Stimulated activated CD8-positive, alpha-beta memory T cell treated with anti-CD3 and anti-CD28 coated beads, Interleukin-12 subunit alpha, Interleukin-12 subunit beta, amount 100 ng/mL, for 24 hours (primary cell): ENCODE results near the gene CADPS.
"Not testable (repeated sequence)": the region's sequence is repeated elsewhere in the genome, so short reads cannot be mapped to it uniquely, and the experiment has no call there.

ENCODE experiments used
- DNase-seq: peaks from one replicate; pipeline ENCODE4 v3.0.0-alpha.2; 2020; ENCODE audit errors: extremely low read depth

Gene CADPS

GRCh38 chr3:62600033-62600432 is 275.2 kb downstream of the CADPS start:
- no peak for DNase-seq

DNA sequence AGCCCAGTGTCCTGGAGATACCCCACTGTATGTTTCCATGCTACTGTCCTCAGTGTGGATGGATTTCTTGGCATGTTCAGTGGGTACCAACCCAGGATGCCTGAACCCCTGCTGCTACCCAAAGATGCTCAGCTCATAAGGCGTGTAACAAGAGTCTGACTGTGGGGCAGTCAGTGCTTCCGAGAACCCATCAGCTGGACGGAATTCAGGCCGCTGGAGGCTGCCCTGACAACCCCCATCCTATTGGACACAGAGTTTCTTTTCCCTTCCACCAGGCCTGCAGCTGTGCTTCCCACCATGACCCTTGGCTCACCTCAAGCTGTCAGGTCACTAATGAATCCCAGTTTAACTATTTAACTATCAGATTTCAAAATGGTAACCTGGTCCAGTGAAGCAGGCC is 277.7 kb downstream of the CADPS start:
- DNase-seq = no peak

DNA sequence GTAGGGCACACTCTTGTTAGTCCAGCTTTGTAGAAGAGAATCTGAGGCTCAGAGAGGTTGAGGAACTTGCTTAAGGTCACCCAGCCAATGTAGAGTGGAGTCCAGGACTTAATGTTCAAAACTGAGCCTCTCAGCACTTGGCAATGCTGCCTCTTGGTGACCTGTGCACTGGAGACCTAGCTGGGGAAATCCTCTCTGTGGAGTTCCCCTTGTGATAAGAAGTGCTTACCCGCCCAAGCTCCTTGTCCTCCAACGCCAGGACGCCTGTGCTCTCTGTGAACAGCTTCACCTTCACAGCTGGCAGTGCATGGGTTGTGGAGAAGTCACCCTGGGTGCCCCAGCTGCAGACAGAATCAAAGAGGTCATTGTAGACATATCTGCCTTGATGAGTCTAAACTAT is 282.8 kb downstream of the CADPS start:
- DNase-seq = no peak

DNA sequence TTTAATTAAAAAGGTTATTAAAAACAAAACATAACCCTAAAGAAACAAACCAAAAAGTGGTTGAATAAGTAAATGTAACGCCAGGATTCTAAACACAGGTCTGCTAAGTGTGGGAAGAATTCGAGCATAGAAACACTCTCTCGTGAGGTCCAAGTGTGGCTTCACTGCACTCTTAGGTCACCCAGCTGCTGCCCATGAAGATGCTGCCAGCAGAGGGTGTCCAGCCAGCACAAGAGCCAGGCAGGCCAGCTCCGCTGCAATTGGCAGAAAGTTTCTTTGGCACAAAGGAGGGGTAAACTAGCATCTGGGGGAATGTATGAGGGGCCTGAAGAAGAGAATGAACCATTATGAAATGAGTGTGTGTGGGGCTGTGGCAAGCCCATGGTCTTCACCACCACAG is 286.1 kb downstream of the CADPS start:
- no peak for DNase-seq

DNA sequence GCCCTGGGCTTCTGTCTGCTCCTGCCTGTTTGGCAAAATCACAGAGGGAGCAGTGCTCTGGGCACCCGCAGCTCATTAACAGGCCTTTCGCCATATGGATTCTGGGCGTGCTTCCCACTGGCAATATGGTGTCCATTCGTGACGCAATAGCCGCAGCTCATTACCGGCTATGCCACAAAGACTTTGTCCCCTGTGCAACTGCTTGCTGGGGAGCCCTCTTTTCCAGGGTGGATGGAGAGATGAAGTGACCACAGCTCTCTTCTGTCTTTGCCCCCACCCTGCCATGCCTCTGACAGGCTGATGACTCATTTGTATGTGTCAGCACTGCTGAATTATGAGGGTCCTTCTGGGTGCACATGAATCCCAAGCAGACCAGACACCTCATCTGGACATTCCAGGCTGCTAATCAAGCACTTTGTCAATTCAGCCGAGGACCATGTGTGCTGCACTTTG is 287.6 kb downstream of the CADPS start:
- DNase-seq = no peak

DNA sequence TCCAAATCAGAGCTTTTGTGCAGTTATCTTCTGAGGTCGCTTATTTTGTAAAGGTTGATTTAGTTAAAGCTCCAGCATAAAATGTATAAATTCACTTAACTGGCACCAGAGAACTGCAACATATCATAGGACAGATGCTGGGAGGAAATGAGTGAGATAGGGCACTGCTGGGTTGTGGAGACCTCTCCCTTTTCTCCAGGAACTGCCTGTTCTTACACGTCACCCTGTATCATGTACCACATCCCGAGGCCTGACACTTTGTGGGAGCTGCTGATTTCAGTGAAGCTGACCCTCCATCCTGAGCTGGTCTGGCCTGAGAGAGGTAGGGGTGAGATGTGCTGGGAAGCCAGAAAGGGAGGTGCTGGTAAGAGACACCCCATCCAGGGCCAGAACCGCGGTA is 288.0 kb downstream of the CADPS start:
- no peak for DNase-seq

DNA sequence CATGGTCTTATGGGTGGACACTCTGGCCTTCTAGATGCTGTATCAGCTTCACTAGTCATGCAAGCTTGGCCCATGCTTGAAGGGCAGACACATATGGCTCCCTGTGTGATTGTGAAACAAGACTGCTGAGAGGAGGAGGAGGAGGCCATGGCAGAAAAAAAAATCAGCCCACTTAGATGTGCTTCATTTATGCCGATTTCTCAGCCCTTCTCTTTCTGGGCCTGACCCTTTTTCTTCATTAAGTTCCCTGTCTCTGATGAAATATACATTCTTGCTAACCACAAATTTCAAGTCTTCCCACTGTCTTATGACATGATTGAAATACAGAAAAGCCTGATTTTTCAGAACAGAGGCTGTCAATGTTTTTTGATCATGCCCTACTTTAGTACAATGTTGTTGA is 288.9 kb downstream of the CADPS start:
- no peak for DNase-seq

- no peak for DNase-seq
These were observed 289.4 kb downstream of the CADPS start for GRCh38 chr3:62585861-62586260.

GRCh38 chr3:62584636-62585035 is 290.6 kb downstream of the CADPS start:
- DNase-seq = no peak

- DNase-seq = no peak
These were observed 292.6 kb downstream of the CADPS start for GRCh38 chr3:62582495-62583172.

- not testable (repeated sequence) for DNase-seq
These were observed 294.7 kb downstream of the CADPS start for GRCh38 chr3:62580485-62580884.

DNA sequence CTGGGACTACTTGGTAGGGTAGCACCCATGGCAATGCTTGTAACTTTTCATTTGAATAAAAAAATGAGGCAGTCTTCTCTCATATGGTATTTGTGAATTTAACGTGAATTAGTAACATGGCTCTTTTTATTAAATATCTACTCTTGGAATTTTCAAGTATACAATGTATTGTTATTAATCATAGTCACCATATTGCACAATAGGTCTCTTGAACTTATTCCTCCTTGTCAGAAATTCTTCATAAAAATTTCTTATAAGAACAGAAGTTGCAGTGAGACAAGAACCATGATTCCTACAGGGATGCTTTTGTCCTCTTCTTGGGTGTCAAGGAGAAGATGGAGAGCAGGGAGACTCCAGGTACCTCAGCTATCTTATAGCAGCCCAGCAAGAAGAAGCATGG is 298.1 kb downstream of the CADPS start:
- DNase-seq = no peak

DNA sequence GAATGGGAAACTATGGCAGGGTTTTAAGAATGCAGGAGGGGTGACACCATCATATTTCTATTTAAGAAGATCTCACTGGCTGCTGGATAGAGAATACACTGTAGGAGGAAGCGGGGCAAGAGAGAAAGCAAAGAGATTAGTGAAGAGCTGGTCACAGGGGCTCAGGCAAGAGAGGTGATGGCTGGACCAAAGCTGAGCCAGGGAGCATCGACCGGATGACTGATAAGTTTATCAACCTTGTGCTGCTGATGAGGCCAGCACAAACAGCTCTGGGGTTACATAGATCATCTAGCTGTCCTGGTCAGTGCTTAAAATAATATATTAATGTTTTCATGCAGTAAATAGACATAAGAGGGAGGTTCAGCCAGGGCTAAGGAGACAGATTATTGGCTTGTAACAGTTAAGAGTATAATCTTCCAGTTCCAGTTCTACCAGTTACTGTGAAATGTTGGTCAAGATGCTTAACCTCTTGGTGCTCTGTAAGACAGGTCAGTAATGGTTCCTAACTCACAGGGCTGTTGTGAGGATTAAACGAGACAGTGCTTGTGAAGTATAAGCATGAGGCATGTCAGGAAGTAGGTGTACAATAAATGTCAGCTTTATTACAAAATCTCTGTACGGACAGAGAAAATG is 300.8 kb downstream of the CADPS start:
- DNase-seq = no peak

DNA sequence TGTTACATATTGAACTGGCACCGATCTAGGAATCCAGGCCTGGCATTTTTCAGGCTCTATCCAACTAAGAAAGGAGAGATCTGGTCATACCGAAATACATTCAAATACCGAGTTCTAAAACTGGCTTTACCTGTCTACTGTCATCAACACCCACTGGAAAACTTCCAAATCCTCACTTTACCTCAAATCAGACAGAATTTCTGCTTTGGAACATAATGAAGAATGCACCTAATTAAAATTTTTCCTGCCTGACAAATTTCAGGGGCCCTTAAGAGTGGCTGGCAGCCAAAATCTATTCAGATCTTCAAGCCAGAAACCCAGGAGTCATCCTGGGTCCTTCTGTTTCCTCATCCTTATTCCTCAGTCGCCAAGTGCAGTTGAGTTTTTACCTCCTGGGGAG is 303.3 kb downstream of the CADPS start:
- DNase-seq = no peak

DNA sequence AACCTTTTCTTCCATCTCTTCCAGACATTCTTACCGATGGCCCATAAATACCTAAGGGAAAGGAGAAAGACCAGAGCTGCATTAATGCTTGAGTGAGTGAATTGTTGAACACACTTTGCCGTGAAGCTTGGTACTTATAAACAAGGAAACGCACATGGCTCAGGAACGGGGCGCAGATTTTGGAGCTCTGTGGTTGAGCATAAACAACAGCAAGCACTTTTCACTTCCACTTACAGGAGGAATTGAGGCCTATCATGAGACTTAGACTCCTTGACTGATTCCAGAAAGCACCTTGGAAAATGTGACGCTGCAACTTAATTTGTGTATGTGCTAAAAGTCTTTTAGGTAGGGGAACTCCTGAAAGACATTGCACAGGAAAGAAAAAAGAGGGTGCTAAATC is 304.3 kb downstream of the CADPS start:
- no peak for DNase-seq

DNA sequence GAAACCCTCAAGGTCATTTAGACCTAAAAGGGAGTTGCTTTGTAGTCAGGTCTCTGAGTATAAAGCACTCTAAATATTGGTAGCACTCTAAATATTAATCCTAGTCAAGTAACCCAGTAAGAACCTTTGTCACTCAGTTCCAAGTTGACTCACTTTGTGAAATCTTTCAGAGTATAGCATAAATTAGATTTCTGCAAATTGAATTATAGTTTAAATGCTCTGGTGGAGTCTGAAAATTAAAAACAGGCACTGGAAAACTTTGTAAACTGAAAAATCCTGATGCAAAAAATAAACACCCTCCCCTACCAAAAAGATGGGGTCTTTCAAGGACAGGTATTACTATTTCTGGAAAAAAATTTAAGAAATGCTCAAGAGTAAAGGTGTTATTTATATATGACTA is 305.6 kb downstream of the CADPS start:
- DNase-seq = no peak

DNA sequence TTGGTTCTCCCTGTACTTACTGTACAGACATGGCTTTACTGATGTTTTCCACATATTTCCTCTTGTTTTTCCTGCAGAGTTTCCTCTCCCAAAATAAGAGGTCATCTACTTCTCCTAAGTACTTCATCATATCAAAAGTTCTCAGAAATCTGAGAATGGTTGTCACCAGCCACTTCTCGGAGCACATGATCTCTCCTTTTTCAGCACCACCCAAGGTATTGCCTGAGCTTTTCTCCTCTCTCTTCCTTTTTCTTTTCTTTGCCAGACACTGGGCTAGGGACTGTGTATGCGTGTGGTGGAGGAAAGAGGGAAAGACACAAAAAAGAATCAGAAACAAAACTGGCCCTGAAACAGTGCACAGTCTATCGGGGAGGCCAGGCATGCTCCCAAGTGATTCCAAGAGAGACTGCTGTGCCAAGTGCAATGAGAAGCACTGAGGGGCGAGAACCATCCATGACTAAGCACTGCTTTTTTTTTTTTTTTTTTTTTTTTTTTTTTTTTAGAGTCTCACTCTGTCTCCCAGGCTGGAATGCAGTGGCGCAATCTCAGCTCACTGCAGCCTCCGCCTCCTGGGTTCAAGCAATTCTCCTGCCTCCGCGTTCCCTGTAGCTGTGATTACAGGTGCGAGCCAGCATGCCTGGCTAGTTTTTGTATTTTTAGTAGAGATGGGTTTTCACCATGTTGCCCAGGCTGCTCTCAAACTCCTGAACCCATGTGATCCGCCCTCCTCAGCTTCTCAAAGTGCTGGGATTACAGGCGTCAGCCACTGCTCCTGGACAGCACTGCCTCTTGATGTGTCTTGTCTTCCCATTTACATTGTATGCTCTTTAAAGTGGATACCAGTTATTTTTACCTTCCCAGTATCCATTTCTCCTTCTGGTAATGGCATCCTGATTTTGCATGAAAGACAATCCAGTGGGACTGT is 307.9 kb downstream of the CADPS start:
- DNase-seq = no peak

GRCh38 chr3:62566022-62566557 is 309.1 kb downstream of the CADPS start:
- no peak for DNase-seq

- DNase-seq = no peak
These were observed 312.6 kb downstream of the CADPS start for GRCh38 chr3:62562596-62562995.

GRCh38 chr3:62562017-62562416 is 313.2 kb downstream of the CADPS start:
- no peak for DNase-seq

- DNase-seq = no peak
These were observed 315.3 kb downstream of the CADPS start for GRCh38 chr3:62559831-62560445.

DNA sequence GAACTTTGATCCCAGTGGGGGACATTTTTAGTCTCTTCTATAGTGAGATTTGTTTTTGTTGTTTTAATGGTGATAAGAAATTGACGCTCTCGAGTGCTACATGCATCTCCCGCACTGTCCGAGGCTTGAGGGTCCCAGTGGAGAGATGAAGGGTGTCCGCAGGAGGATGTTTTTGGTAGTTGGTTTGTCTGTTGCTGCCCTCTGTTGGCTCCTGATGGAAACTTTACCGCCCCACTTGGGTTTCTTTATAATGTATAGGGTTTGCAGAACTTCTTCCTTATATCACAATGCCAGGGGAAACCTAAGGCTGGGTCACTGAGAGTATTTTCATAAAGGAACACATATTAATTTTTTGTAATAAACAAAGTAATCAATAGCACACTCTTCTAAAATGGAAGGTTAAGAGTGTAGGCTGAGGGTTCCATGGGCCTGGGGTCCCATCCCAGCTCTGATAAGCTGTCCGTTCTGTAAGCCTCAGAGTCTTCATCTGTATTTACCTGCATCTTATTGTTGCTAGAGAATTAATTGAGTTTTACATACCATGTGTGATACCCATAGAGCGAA is 316.6 kb downstream of the CADPS start:
- DNase-seq = no peak
